Panc1 (cell line): ENCODE results near the gene ARCN1. TPM values are rescaled to one million over a fixed set of nuclear protein-coding genes. Genes with fewer than 3 reads are reported as not detected.
A peak's percentile ranks its signal among the peaks of the same experiment; 100 is the strongest.

Source experiments
- ATAC-seq: fragments of 200-7000 bp; cut with Tn5 transposase; 2 replicates; pipeline ENCODE4 v1.9.1; 2020; ENCODE audit warnings: mild to moderate bottlenecking, moderate library complexity
- BruUV-seq: library from RNA; stranded (reverse); fragments of 400-500 nt; replicated peaks from 2 replicates; lab custom pipeline; 2021; lab: Mats Ljungman, UMichigan
- CTCF ChIA-PET: fragments of 300-600 bp; sonication (Branson Sonifier 250); formaldehyde crosslinking; loops from one replicate; lab custom pipeline; 2022; ENCODE audit warnings: antibody characterized with exemption; lab: Charles Lee
- POLR2A ChIA-PET: fragments of 300-600 bp; sonication (Branson Sonifier 250); formaldehyde crosslinking; loops from one replicate; lab custom pipeline; 2022; ENCODE audit warnings: antibody characterized with exemption; lab: Charles Lee
- DNase-seq: peaks from one replicate; pipeline ENCODE4 v3.0.0-alpha.2; 2010; ENCODE audit warnings: low read depth, low spot score
- H3K27ac ChIP-seq: 2 replicates; pipeline ENCODE4 v1.5.1; 2011; ENCODE audit warnings: mild to moderate bottlenecking, low read length, inconsistent platforms
- H3K27me3 ChIP-seq: fragments of 200-500 bp; sonication (Bioruptor generic); 2 replicates; pipeline ENCODE4 v1.6.0; 2014; ENCODE audit warnings: low read length, inconsistent platforms; ENCODE audit not compliant: control insufficient read depth, insufficient read depth
- H3K36me3 ChIP-seq: fragments of 200-500 bp; sonication (Bioruptor generic); 2 replicates; pipeline ENCODE4 v1.5.1; 2014; ENCODE audit warnings: inconsistent platforms, mild to moderate bottlenecking, low read length, moderate library complexity; ENCODE audit not compliant: control insufficient read depth, insufficient read depth
- H3K4me1 ChIP-seq: 2 replicates; pipeline ENCODE4 v1.5.1; 2011; ENCODE audit warnings: inconsistent platforms, mild to moderate bottlenecking, low read length, moderate library complexity; ENCODE audit not compliant: control insufficient read depth, insufficient read depth
- H3K4me3 ChIP-seq, 2 experiments: 2 replicates each; pipeline ENCODE4 v1.5.1; 2011 to 2012; ENCODE audit warnings: low read depth in 2 of 2, low read length in 2 of 2, mild to moderate bottlenecking in 2 of 2, inconsistent platforms in 1 of 2, moderate library complexity in 1 of 2
- H3K9me3 ChIP-seq: fragments of 200-500 bp; sonication (Bioruptor generic); 2 replicates; pipeline ENCODE4 v1.5.1; 2014; ENCODE audit warnings: low read depth, mild to moderate bottlenecking, inconsistent platforms, low read length, moderate library complexity; ENCODE audit not compliant: control insufficient read depth, insufficient read depth
- CTCF ChIP-seq: fragments of 450-650 bp; IDR thresholded peaks from 2 replicates; pipeline ENCODE4 v1.5.1; 2017; ENCODE audit warnings: mild to moderate bottlenecking
- POLR2AphosphoS5 ChIP-seq: IDR thresholded peaks from 2 replicates; pipeline ENCODE4 v1.6.1; 2012; ENCODE audit warnings: mild to moderate bottlenecking, low read depth, low read length, moderate library complexity
- REST ChIP-seq, 2 experiments: IDR thresholded peaks; 2 replicates each; pipeline ENCODE4 v1.6.1; 2011 to 2012; ENCODE audit warnings: low read depth in 2 of 2, control low read depth in 1 of 2, low read length in 1 of 2, mild to moderate bottlenecking in 1 of 2, moderate library complexity in 1 of 2; ENCODE audit not compliant: insufficient read depth in 1 of 2
- SIN3A ChIP-seq: IDR thresholded peaks from 2 replicates; pipeline ENCODE4 v1.6.1; 2012; ENCODE audit warnings: low read depth, mild to moderate bottlenecking, low read length, moderate library complexity, borderline replicate concordance; ENCODE audit not compliant: insufficient read depth
- TCF7L2 ChIP-seq: IDR thresholded peaks from 2 replicates; pipeline ENCODE4 v1.6.1; 2011; ENCODE audit warnings: mild to moderate bottlenecking, low read depth, low read length, inconsistent platforms
- in situ Hi-C: cut with HindIII; loops from 2 replicates; pipeline ENCODE4 v1.10.0; 2016; ENCODE audit warnings: low sequenced_read_pairs, low pct_unique_long_range_greater_than_20kb
- intact Hi-C: fragments of 100-400 bp; cut with micrococcal nuclease; formaldehyde crosslinking; loops from one replicate; pipeline ENCODE4 v1.10.0; 2022; ENCODE audit not compliant: unreplicated experiment
- total RNA-seq: library from RNA; stranded (reverse); gene quantifications from one replicate; pipeline ENCODE4 v1.2.1, GENCODE V29; 2021; ENCODE audit not compliant: unreplicated experiment

Gene ARCN1
- total RNA-seq, 1 experiment from 2014 or later = 197 TPM

GRCh38 chr11:118623269-118623655 is 51.1 kb downstream of the ARCN1 start:
- no peak for TF ChIP-seq SIN3A
- TF ChIP-seq CTCF = no peak
- no peak for TF ChIP-seq TCF7L2
- no peak for TF ChIP-seq REST (IDR thresholded peaks at IDR 0.05; ENCODE audit: insufficient read depth in 1 of 2, low read depth in 2 of 2, low read length in 1 of 2)
- TF ChIP-seq POLR2AphosphoS5 = no peak
- ATAC-seq = no peak
- ChIA-PET POLR2A (interaction anchor here (0.6 kb wide), 1 partner anchor 1343 kb away, joined by 6 read pairs; no protein-coding TSS in a partner anchor), CTCF (interaction anchor here (0.9 kb wide), 1 partner anchor 12 kb away, joined by 3 read pairs; no protein-coding TSS in a partner anchor)
- intact Hi-C loops = no loop called here
- Histone ChIP-seq H3K27me3 (no peaks in the 10 kb centered on the region), H3K27ac (peak overlapping the region; percentile 96), H3K36me3 (0 out of 2 replicates have a peak, but pooled peaks cover 3% of the 10 kb centered on the region), H3K4me1 (peaks cover 38% of the 10 kb centered on the region), H3K4me3 (peak overlapping the region in 1 of 2 experiments; percentile 98; a peak in 3 of 4 replicates), H3K9me3 (no peaks in the 10 kb centered on the region)
- in situ Hi-C loops = no loop called here
- no TSS peak for BruUV-seq
- DNase-seq = no peak

GRCh38 chr11:118625036-118625690 is 53.0 kb downstream of the ARCN1 start:
- H3K27ac ChIP-seq = no peak overlapping the region
- intact Hi-C loops (no loop called here), in situ Hi-C loops (no loop called here)
- DNase-seq (no peak), ATAC-seq (no peak)
- POLR2A ChIA-PET = no interaction called here
- no peak for TF ChIP-seq TCF7L2
- TF ChIP-seq REST (IDR thresholded peaks at IDR 0.05; ENCODE audit: insufficient read depth in 1 of 2, low read depth in 2 of 2, low read length in 1 of 2) = no peak
- TF ChIP-seq POLR2AphosphoS5 = no peak
- TF ChIP-seq SIN3A = no peak
- TF ChIP-seq CTCF = no peak
- no peak overlapping the region for H3K4me3 ChIP-seq
- CTCF ChIA-PET = no interaction called here
- no peaks in the 10 kb centered on the region for H3K27me3 ChIP-seq
- no peaks in the 10 kb centered on the region for H3K9me3 ChIP-seq
- peaks cover 24% of the 10 kb centered on the region for H3K4me1 ChIP-seq
- H3K36me3 ChIP-seq = 0 out of 2 replicates have a peak, but pooled peaks cover 9% of the 10 kb centered on the region
- no TSS peak for BruUV-seq
